GM21717 (cell line): ENCODE measurements around the gene FGD6.
A peak's percentile ranks its signal among the peaks of the same experiment; 100 is the strongest.
"Not testable (repeated sequence)": the region's sequence is repeated elsewhere in the genome, so short reads cannot be mapped to it uniquely, and the experiment has no call there.

Experiments
- ATAC-seq: cut with Tn5 transposase; IDR thresholded peaks from one replicate; pipeline ENCODE4 v1.9.1; 2021; ENCODE audit warnings: mild to moderate bottlenecking, moderate library complexity; ENCODE audit not compliant: unreplicated experiment

The FGD6 gene

GRCh38 chr12:95095866-95096265, 121.4 kb downstream of the FGD6 start:
- ATAC-seq = not testable (repeated sequence)

GRCh38 chr12:95089462-95089861, 127.8 kb downstream of the FGD6 start:
- no peak for ATAC-seq

- ATAC-seq = peak; percentile 72
Observed at GRCh38 chr12:95088379-95088778, 128.9 kb downstream of the FGD6 start.

GRCh38 chr12:95085612-95086011, 131.7 kb downstream of the FGD6 start:
- no peak for ATAC-seq

GRCh38 chr12:95083938-95084337, 133.3 kb downstream of the FGD6 start:
- ATAC-seq = no peak

- ATAC-seq = no peak
Observed at GRCh38 chr12:95083471-95083870, 133.8 kb downstream of the FGD6 start.

- no peak for ATAC-seq
Observed at GRCh38 chr12:95077341-95077740, 139.9 kb downstream of the FGD6 start.

GRCh38 chr12:95074766-95075165, 142.5 kb downstream of the FGD6 start:
- ATAC-seq = no peak

- ATAC-seq = no peak
Observed at GRCh38 chr12:95073698-95074520, 143.4 kb downstream of the FGD6 start.

GRCh38 chr12:95072900-95073697, 144.2 kb downstream of the FGD6 start, which contains the start of gene NR2C1:
Gene NR2C1 (minus strand): TSS chr12:95073618. CDS start chr12:95067384, 6,234 bp downstream.
- peak; percentile 93 for ATAC-seq

GRCh38 chr12:95070378-95070777, 146.9 kb downstream of the FGD6 start:
- no peak for ATAC-seq

GRCh38 chr12:95066091-95066855, 151.0 kb downstream of the FGD6 start:
- ATAC-seq = no peak

- ATAC-seq = no peak
Observed at GRCh38 chr12:95060951-95061350, 156.3 kb downstream of the FGD6 start.

GRCh38 chr12:95059984-95060383, 157.3 kb downstream of the FGD6 start:
- no peak for ATAC-seq

- ATAC-seq = no peak
Observed at GRCh38 chr12:95057424-95057823, 159.8 kb downstream of the FGD6 start.

- no peak for ATAC-seq
Observed at GRCh38 chr12:95055057-95055456, 162.2 kb downstream of the FGD6 start.

GRCh38 chr12:95054206-95054605, 163.1 kb downstream of the FGD6 start:
- no peak for ATAC-seq

- no peak for ATAC-seq
Observed at GRCh38 chr12:95051241-95051640, 166.0 kb downstream of the FGD6 start.

GRCh38 chr12:95037906-95038305, 179.4 kb downstream of the FGD6 start:
- ATAC-seq = no peak

- no peak for ATAC-seq
Observed at GRCh38 chr12:95034750-95035149, 182.5 kb downstream of the FGD6 start.
